ENCODE measurements around the gene PRKAG2. TPM values are rescaled to one million over a fixed set of nuclear protein-coding genes. Genes with fewer than 3 reads are reported as not detected.

PRKAG2 gene
- total and polyA plus RNA-seq, 2 of the 8 experiments (the other 6 are each of a cell fraction or from before 2014, with no cell fraction given), result 7.5 to 18.1 TPM

DNA sequence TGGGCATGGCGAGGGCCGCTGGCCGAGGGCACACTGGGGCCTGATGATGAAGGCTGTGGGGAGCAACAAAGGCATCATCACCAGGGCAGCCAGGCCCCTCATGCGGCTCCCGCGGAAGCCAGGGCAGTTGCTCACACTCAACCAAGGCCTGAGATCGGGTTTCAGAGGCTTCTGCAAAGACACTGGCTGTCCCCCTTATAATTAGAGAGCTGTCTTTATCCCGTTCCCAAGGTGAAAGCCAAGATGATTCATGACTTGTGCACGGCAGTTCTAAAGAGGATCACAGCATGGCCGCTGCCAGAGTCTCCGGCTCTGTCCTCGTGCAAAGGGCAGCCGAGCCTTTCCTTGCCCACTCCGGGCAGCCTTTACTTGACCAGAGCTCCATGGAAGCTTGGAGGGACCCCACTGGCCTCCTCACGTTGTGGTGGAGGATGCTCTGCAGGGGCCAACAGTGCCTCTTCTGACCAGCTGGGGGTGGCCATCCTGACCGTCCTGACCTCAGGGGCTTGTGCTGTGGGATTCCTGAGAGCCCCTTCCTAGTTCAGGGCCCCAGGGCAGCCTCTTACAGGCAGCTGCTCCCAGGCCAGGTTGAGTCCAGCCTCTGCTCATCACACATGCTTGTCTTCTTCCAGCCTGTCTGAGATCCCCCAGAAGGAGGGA is 82.3 kb downstream of the PRKAG2 start (continued):
- TF ChIP-seq SUZ12 (IDR thresholded peaks at IDR 0.05; ENCODE audit: low read length) (no peak), POU5F1 (IDR thresholded peaks at IDR 0.05; ENCODE audit: low read depth, low read length) (no peak)

All from H1 (cell line).